Panc1 (cell line): Measurements from ENCODE around the gene PCCA. TPM values are rescaled to one million over a fixed set of nuclear protein-coding genes. Genes with fewer than 3 reads are reported as not detected.

ENCODE experiments used
- ATAC-seq: fragments of 200-7000 bp; cut with Tn5 transposase; 2 replicates; pipeline ENCODE4 v1.9.1; 2020; ENCODE audit warnings: mild to moderate bottlenecking, moderate library complexity
- BruUV-seq: library from RNA; stranded (reverse); fragments of 400-500 nt; replicated peaks from 2 replicates; lab custom pipeline; 2021; lab: Mats Ljungman, UMichigan
- CTCF ChIA-PET: fragments of 300-600 bp; sonication (Branson Sonifier 250); formaldehyde crosslinking; loops from one replicate; lab custom pipeline; 2022; ENCODE audit warnings: antibody characterized with exemption; lab: Charles Lee
- POLR2A ChIA-PET: fragments of 300-600 bp; sonication (Branson Sonifier 250); formaldehyde crosslinking; loops from one replicate; lab custom pipeline; 2022; ENCODE audit warnings: antibody characterized with exemption; lab: Charles Lee
- DNase-seq: peaks from one replicate; pipeline ENCODE4 v3.0.0-alpha.2; 2010; ENCODE audit warnings: low read depth, low spot score
- H3K27ac ChIP-seq: 2 replicates; pipeline ENCODE4 v1.5.1; 2011; ENCODE audit warnings: mild to moderate bottlenecking, low read length, inconsistent platforms
- H3K27me3 ChIP-seq: fragments of 200-500 bp; sonication (Bioruptor generic); 2 replicates; pipeline ENCODE4 v1.6.0; 2014; ENCODE audit warnings: low read length, inconsistent platforms; ENCODE audit not compliant: control insufficient read depth, insufficient read depth
- H3K36me3 ChIP-seq: fragments of 200-500 bp; sonication (Bioruptor generic); 2 replicates; pipeline ENCODE4 v1.5.1; 2014; ENCODE audit warnings: inconsistent platforms, mild to moderate bottlenecking, low read length, moderate library complexity; ENCODE audit not compliant: control insufficient read depth, insufficient read depth
- H3K4me1 ChIP-seq: 2 replicates; pipeline ENCODE4 v1.5.1; 2011; ENCODE audit warnings: inconsistent platforms, mild to moderate bottlenecking, low read length, moderate library complexity; ENCODE audit not compliant: control insufficient read depth, insufficient read depth
- H3K4me3 ChIP-seq, 2 experiments: 2 replicates each; pipeline ENCODE4 v1.5.1; 2011 to 2012; ENCODE audit warnings: low read depth in 2 of 2, low read length in 2 of 2, mild to moderate bottlenecking in 2 of 2, inconsistent platforms in 1 of 2, moderate library complexity in 1 of 2
- H3K9me3 ChIP-seq: fragments of 200-500 bp; sonication (Bioruptor generic); 2 replicates; pipeline ENCODE4 v1.5.1; 2014; ENCODE audit warnings: low read depth, mild to moderate bottlenecking, inconsistent platforms, low read length, moderate library complexity; ENCODE audit not compliant: control insufficient read depth, insufficient read depth
- POLR2AphosphoS5 ChIP-seq: IDR thresholded peaks from 2 replicates; pipeline ENCODE4 v1.6.1; 2012; ENCODE audit warnings: mild to moderate bottlenecking, low read depth, low read length, moderate library complexity
- SIN3A ChIP-seq: IDR thresholded peaks from 2 replicates; pipeline ENCODE4 v1.6.1; 2012; ENCODE audit warnings: low read depth, mild to moderate bottlenecking, low read length, moderate library complexity, borderline replicate concordance; ENCODE audit not compliant: insufficient read depth
- TCF7L2 ChIP-seq: IDR thresholded peaks from 2 replicates; pipeline ENCODE4 v1.6.1; 2011; ENCODE audit warnings: mild to moderate bottlenecking, low read depth, low read length, inconsistent platforms
- in situ Hi-C: cut with HindIII; loops from 2 replicates; pipeline ENCODE4 v1.10.0; 2016; ENCODE audit warnings: low sequenced_read_pairs, low pct_unique_long_range_greater_than_20kb
- intact Hi-C: fragments of 100-400 bp; cut with micrococcal nuclease; formaldehyde crosslinking; loops from one replicate; pipeline ENCODE4 v1.10.0; 2022; ENCODE audit not compliant: unreplicated experiment
- total RNA-seq: library from RNA; stranded (reverse); gene quantifications from one replicate; pipeline ENCODE4 v1.2.1, GENCODE V29; 2021; ENCODE audit not compliant: unreplicated experiment
- TF ChIP-seq, protein P1 (sequence below), 2 experiments: IDR thresholded peaks; 2 replicates each; pipeline ENCODE4 v1.6.1; 2011 to 2012; ENCODE audit warnings: low read depth in 2 of 2, control low read depth in 1 of 2, low read length in 1 of 2, mild to moderate bottlenecking in 1 of 2, moderate library complexity in 1 of 2; ENCODE audit not compliant: insufficient read depth in 1 of 2
- TF ChIP-seq, protein P2 (sequence below): fragments of 450-650 bp; IDR thresholded peaks from 2 replicates; pipeline ENCODE4 v1.5.1; 2017; ENCODE audit warnings: mild to moderate bottlenecking

PCCA gene
- total RNA-seq, 1 experiment from 2014 or later: 14.7 TPM

DNA sequence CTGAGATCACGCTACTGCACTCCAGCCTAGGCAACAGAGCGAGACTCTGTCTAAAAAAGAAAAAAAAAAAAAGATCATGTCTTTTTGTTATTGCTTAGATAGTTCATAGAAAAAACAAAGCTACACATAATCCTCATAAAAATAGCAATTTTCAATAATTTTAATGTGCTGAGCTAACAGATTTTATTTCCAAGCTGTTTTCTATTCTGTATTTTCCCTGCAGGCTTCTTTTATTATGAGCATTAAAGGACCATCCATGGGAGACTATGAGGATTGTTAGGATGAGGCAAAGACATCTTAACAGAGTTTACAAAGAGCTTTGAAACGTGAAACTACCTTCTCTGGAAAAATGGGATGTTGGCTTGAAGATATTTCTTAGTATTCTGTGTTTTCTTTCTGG lies 71.6 kb downstream of the PCCA start:
- ChIA-PET POLR2A (no interaction called here), CTCF (no interaction called here)
- Histone ChIP-seq H3K9me3 (no peaks in the 10 kb centered on the region), H3K4me3 (no peak overlapping the region), H3K36me3 (no peaks in the 10 kb centered on the region), H3K4me1 (no peaks in the 10 kb centered on the region), H3K27me3 (no peaks in the 10 kb centered on the region), H3K27ac (no peak overlapping the region)
- intact Hi-C loops: no loop called here
- TF ChIP-seq, protein P1, sequence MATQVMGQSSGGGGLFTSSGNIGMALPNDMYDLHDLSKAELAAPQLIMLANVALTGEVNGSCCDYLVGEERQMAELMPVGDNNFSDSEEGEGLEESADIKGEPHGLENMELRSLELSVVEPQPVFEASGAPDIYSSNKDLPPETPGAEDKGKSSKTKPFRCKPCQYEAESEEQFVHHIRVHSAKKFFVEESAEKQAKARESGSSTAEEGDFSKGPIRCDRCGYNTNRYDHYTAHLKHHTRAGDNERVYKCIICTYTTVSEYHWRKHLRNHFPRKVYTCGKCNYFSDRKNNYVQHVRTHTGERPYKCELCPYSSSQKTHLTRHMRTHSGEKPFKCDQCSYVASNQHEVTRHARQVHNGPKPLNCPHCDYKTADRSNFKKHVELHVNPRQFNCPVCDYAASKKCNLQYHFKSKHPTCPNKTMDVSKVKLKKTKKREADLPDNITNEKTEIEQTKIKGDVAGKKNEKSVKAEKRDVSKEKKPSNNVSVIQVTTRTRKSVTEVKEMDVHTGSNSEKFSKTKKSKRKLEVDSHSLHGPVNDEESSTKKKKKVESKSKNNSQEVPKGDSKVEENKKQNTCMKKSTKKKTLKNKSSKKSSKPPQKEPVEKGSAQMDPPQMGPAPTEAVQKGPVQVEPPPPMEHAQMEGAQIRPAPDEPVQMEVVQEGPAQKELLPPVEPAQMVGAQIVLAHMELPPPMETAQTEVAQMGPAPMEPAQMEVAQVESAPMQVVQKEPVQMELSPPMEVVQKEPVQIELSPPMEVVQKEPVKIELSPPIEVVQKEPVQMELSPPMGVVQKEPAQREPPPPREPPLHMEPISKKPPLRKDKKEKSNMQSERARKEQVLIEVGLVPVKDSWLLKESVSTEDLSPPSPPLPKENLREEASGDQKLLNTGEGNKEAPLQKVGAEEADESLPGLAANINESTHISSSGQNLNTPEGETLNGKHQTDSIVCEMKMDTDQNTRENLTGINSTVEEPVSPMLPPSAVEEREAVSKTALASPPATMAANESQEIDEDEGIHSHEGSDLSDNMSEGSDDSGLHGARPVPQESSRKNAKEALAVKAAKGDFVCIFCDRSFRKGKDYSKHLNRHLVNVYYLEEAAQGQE (IDR thresholded peaks at IDR 0.05; ENCODE audit: insufficient read depth in 1 of 2, low read depth in 2 of 2, low read length in 1 of 2): no peak
- TF ChIP-seq, protein P2, sequence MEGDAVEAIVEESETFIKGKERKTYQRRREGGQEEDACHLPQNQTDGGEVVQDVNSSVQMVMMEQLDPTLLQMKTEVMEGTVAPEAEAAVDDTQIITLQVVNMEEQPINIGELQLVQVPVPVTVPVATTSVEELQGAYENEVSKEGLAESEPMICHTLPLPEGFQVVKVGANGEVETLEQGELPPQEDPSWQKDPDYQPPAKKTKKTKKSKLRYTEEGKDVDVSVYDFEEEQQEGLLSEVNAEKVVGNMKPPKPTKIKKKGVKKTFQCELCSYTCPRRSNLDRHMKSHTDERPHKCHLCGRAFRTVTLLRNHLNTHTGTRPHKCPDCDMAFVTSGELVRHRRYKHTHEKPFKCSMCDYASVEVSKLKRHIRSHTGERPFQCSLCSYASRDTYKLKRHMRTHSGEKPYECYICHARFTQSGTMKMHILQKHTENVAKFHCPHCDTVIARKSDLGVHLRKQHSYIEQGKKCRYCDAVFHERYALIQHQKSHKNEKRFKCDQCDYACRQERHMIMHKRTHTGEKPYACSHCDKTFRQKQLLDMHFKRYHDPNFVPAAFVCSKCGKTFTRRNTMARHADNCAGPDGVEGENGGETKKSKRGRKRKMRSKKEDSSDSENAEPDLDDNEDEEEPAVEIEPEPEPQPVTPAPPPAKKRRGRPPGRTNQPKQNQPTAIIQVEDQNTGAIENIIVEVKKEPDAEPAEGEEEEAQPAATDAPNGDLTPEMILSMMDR: no peak
- TF ChIP-seq POLR2AphosphoS5 (no peak), SIN3A (no peak), TCF7L2 (no peak)
- no TSS peak for BruUV-seq
- no peak for DNase-seq
- no peak for ATAC-seq
- in situ Hi-C loops: no loop called here

DNA sequence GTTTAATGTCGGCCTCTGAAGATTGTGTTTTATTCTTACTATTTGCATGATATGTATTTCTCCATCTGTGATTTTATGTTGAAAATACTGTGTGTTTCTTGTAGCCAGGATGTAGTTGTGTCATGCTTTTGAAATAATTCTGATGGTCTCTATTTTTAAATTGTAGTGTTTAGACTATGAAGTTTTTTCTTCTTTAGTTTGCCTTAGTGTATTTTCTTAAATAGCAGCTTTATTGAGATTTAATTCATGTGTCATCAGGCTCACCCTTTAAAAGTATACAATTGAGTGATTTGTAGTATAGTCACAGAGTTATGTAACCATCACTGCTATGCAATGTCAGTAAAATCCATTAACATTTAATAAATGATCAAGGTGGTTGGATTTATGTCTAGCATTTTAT lies 74.5 kb downstream of the PCCA start:
- CTCF ChIA-PET: no interaction called here

More for the DNA sequence above, 74.5 kb downstream of the PCCA start:
- BruUV-seq: no TSS peak
- intact Hi-C loops: no loop called here
- in situ Hi-C loops: no loop called here
- Histone ChIP-seq H3K27ac (no peak overlapping the region), H3K27me3 (no peaks in the 10 kb centered on the region), H3K4me3 (no peak overlapping the region), H3K9me3 (no peaks in the 10 kb centered on the region), H3K4me1 (no peaks in the 10 kb centered on the region), H3K36me3 (no peaks in the 10 kb centered on the region)
- TF ChIP-seq, protein P2: no peak
- no peak for TF ChIP-seq TCF7L2
- no peak for TF ChIP-seq SIN3A
- TF ChIP-seq, protein P1 (IDR thresholded peaks at IDR 0.05; ENCODE audit: insufficient read depth in 1 of 2, low read depth in 2 of 2, low read length in 1 of 2): no peak
- TF ChIP-seq POLR2AphosphoS5: no peak
- DNase-seq (no peak), ATAC-seq (no peak)
- POLR2A ChIA-PET: no interaction called here
